ENCODE data around the gene OGFOD3.
"Not testable (repeated sequence)": the region's sequence is repeated elsewhere in the genome, so short reads cannot be mapped to it uniquely, and the experiment has no call there.

- not testable (repeated sequence) for TF ChIP-seq CTCF, POLR2A (IDR thresholded peaks at IDR 0.05)
Observed at GRCh38 chr17:82453706-82454105, 35.3 kb upstream of the OGFOD3 start.

All from Peyer's patch (tissue), 4 donors.